ENCODE data around the gene TRMT44.

TRMT44 gene

DNA sequence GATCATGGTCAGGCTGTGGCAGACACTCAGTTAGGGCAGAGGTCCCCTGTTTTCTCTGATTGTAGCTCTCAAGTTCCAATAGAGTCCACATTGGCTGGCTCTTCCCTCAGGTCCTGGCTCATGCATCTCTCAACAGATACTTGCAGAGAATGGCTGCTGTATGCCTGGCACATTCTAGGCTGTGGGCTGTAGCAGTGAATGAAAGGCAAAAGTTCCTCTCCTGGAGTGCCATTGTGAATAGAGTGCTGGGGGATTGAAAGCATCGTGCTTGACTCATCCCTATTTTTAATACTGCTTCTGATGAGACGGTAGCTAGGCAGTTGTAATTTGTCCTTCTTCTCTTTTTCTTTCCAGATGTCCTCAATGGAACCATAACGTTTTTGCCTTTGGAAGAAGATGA, 5.5 kb downstream of the TRMT44 start:
- H3K9me3 ChIP-seq (ENCODE audit: control insufficient read depth, low read length) = no peaks in the 10 kb centered on the region
- no peak overlapping the region for H3K27ac ChIP-seq (ENCODE audit: insufficient read depth, low read length, poor library complexity, severe bottlenecking)
- H3K4me3 ChIP-seq (ENCODE audit: insufficient read depth, low read depth, low read length, poor library complexity, severe bottlenecking) = no peak overlapping the region
- H3K27me3 ChIP-seq (replicated peaks; ENCODE audit: control insufficient read depth, insufficient read depth, low read length, poor library complexity, severe bottlenecking) = no peaks in the 10 kb centered on the region
- H3K36me3 ChIP-seq (ENCODE audit: control insufficient read depth, insufficient read depth, low read length) = peaks cover 28% of the 10 kb centered on the region
- H3K4me1 ChIP-seq (ENCODE audit: control insufficient read depth, insufficient read depth, low read length, poor library complexity, severe bottlenecking) = peaks cover 17% of the 10 kb centered on the region
- DNase-seq = no peak

DNA sequence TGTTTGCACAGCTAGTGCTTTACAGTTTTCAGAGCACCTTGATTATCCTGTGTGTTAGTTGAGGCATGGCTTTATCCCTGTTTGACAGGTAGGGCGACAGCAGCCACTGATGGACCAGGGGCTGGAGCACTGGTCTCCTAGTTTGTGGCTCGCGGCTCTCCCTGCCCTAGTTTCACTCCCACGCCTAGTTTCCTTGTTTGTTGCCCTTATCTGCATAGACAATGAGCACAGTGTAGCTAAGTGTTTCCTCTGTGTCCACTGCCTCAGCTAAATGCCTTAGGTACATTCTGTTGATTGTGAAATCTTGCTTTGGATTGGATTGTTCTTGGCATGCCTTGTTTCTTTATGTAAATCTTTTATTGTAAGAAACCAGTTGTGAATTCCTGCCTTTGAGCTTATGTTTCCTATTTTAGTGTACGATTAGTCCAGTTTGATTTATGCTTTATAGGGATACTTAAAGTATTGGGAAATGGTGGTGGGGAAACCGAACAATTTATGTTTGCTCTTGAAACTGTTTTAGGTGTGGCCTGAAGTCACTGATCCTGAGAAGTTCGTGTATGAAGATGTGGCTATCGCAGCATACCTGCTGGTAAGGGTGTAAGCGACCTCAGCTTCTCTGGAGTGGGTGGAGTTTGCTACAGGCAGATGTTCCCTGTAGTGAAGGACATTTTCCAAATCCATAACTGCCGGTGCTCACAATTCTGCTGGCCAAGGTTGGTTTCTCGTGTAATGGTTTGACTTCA, 11.0 kb downstream of the TRMT44 start:
- H3K9me3 ChIP-seq (ENCODE audit: control insufficient read depth, low read length) = no peaks in the 10 kb centered on the region
- no peak for DNase-seq
- no peaks in the 10 kb centered on the region for H3K4me1 ChIP-seq (ENCODE audit: control insufficient read depth, insufficient read depth, low read length, poor library complexity, severe bottlenecking)
- no peaks in the 10 kb centered on the region for H3K27me3 ChIP-seq (replicated peaks; ENCODE audit: control insufficient read depth, insufficient read depth, low read length, poor library complexity, severe bottlenecking)
- no peak overlapping the region for H3K27ac ChIP-seq (ENCODE audit: insufficient read depth, low read length, poor library complexity, severe bottlenecking)
- no peak overlapping the region for H3K4me3 ChIP-seq (ENCODE audit: insufficient read depth, low read depth, low read length, poor library complexity, severe bottlenecking)
- peaks cover 72% of the 10 kb centered on the region for H3K36me3 ChIP-seq (ENCODE audit: control insufficient read depth, insufficient read depth, low read length)

DNA sequence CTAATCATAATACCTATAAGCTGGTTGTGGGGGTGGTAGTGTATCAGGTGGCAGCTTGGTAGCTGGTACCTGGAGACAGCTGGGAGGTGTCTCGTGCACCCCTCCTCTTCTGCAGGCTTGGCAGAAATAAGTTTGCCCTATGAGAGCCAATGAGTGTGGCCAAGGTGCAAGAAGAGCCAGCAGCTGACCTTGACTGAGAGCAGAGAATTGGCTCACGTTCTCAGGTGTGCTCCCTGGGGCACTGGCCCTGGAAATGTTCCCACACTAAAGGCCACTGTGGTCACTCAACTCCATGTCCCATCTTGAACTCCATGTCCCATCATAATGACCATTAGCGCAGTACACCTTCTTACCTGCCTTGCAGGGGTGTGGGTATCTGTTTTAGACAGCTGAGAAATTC, 13.4 kb downstream of the TRMT44 start:
- Histone ChIP-seq H3K4me1 (ENCODE audit: control insufficient read depth, insufficient read depth, low read length, poor library complexity, severe bottlenecking) (no peaks in the 10 kb centered on the region), H3K4me3 (ENCODE audit: insufficient read depth, low read depth, low read length, poor library complexity, severe bottlenecking) (no peak overlapping the region), H3K27ac (ENCODE audit: insufficient read depth, low read length, poor library complexity, severe bottlenecking) (no peak overlapping the region), H3K9me3 (ENCODE audit: control insufficient read depth, low read length) (no peaks in the 10 kb centered on the region), H3K27me3 (replicated peaks; ENCODE audit: control insufficient read depth, insufficient read depth, low read length, poor library complexity, severe bottlenecking) (no peaks in the 10 kb centered on the region), H3K36me3 (ENCODE audit: control insufficient read depth, insufficient read depth, low read length) (peaks cover 65% of the 10 kb centered on the region)
- DNase-seq = no peak

DNA sequence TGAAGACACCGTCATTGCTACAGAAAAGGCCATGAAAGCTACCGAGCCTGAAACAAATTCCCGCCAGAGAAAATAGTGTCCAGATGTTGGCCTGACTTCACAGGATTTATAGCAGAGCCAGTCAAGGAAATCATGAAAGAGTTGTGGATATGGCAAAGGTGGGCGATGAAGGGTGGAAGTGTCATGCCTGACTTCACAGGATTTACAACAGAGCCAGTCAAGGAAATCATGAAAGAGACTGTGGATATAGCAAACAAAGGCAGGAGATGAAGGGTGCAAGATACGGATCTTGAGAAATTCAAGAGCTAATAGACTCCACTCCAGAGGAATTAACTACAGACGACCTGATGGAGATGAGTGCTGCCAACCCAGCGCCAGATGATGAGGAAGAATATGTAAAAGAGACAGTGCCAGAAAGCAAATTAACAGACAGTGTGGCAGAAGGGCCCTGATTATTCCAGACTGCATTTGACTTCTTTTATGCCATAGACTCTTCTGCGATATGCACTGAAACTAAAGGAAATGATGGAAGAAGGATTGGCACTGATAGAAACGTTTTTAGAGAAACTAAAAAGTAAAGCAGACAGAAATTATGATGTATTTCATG, 17.2 kb downstream of the TRMT44 start:
- Histone ChIP-seq H3K9me3 (ENCODE audit: control insufficient read depth, low read length) (no peaks in the 10 kb centered on the region), H3K4me1 (ENCODE audit: control insufficient read depth, insufficient read depth, low read length, poor library complexity, severe bottlenecking) (no peaks in the 10 kb centered on the region), H3K4me3 (ENCODE audit: insufficient read depth, low read depth, low read length, poor library complexity, severe bottlenecking) (no peak overlapping the region), H3K27ac (ENCODE audit: insufficient read depth, low read length, poor library complexity, severe bottlenecking) (no peak overlapping the region), H3K36me3 (ENCODE audit: control insufficient read depth, insufficient read depth, low read length) (peaks cover 52% of the 10 kb centered on the region), H3K27me3 (replicated peaks; ENCODE audit: control insufficient read depth, insufficient read depth, low read length, poor library complexity, severe bottlenecking) (no peaks in the 10 kb centered on the region)
- no peak for DNase-seq

DNA sequence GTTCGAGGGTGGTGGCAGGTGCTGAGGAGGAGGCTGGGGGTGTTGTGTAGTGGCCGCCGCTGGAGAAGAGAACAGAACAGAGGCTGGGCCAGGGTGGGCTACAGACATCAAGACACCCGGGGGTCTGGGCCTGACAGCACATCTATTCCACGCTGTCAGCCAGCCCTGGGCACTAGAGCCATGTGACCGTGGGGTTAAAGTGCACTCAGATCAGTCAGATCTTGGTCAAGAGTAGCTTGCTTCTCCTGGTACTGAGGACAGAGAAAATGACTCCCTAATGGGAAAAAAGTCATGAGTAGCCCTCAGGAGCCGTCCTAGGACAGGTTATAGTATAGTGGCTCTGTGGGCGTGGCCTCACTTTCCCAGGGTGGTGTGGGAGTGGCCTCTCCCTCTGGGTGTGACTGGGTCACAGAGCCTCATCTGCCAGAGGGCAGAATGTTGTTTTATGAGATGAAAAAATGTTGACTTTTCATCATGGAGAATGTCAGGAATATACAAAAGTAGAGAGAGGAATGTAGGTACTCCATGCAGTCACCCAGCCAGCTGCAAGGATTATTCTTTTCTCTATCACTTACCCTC, 19.4 kb downstream of the TRMT44 start:
- Histone ChIP-seq H3K27me3 (replicated peaks; ENCODE audit: control insufficient read depth, insufficient read depth, low read length, poor library complexity, severe bottlenecking) (no peaks in the 10 kb centered on the region), H3K4me1 (ENCODE audit: control insufficient read depth, insufficient read depth, low read length, poor library complexity, severe bottlenecking) (no peaks in the 10 kb centered on the region), H3K27ac (ENCODE audit: insufficient read depth, low read length, poor library complexity, severe bottlenecking) (no peak overlapping the region), H3K4me3 (ENCODE audit: insufficient read depth, low read depth, low read length, poor library complexity, severe bottlenecking) (no peak overlapping the region), H3K36me3 (ENCODE audit: control insufficient read depth, insufficient read depth, low read length) (peaks cover 40% of the 10 kb centered on the region), H3K9me3 (ENCODE audit: control insufficient read depth, low read length) (no peaks in the 10 kb centered on the region)
- DNase-seq = no peak

DNA sequence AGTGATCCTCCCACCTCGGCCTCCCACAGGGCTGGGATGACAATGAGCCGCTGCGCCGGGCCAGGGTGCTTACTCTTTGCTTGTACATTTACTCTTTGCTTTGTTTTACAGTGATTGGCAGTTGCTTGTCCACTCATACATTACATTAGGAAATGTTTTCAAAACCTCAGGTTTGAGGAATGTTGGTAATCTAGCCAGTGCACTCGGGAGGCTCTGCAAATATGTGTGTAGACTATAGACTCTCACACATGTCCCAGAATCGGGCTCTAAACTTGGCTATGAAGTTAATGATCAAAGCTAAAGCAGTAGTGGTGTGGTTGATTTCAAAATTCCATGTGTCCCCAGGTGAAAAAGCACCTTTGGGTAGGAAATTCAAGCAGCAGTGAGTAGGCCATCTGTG, 20.5 kb downstream of the TRMT44 start:
- H3K36me3 ChIP-seq (ENCODE audit: control insufficient read depth, insufficient read depth, low read length) = peaks cover 45% of the 10 kb centered on the region
- no peak for DNase-seq
- H3K27ac ChIP-seq (ENCODE audit: insufficient read depth, low read length, poor library complexity, severe bottlenecking) = no peak overlapping the region
- H3K27me3 ChIP-seq (replicated peaks; ENCODE audit: control insufficient read depth, insufficient read depth, low read length, poor library complexity, severe bottlenecking) = no peaks in the 10 kb centered on the region
- no peaks in the 10 kb centered on the region for H3K4me1 ChIP-seq (ENCODE audit: control insufficient read depth, insufficient read depth, low read length, poor library complexity, severe bottlenecking)
- H3K4me3 ChIP-seq (ENCODE audit: insufficient read depth, low read depth, low read length, poor library complexity, severe bottlenecking) = no peak overlapping the region
- H3K9me3 ChIP-seq (ENCODE audit: control insufficient read depth, low read length) = no peaks in the 10 kb centered on the region

DNA sequence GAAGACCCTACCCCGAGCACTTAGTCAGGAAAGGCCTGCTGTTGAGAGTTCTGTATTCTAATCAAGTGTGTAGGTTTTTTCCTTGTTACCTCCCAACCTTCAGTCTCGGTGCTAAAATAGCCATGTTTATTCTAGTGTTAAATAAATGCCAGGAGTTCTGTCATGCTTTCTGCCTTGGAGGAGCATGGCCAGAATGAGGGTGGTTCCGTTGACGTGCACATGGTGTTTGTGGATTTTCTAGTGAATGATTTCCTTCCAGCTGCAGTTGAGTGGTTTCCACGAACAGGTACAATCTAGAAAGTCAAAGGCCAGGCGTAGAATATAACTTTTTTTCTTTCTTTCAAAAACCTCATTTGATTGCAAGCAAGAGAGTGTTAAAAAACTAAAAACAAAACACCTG, 21.0 kb downstream of the TRMT44 start:
- peaks cover 40% of the 10 kb centered on the region for H3K36me3 ChIP-seq (ENCODE audit: control insufficient read depth, insufficient read depth, low read length)
- DNase-seq = no peak
- no peak overlapping the region for H3K27ac ChIP-seq (ENCODE audit: insufficient read depth, low read length, poor library complexity, severe bottlenecking)
- no peak overlapping the region for H3K4me3 ChIP-seq (ENCODE audit: insufficient read depth, low read depth, low read length, poor library complexity, severe bottlenecking)
- H3K9me3 ChIP-seq (ENCODE audit: control insufficient read depth, low read length) = no peaks in the 10 kb centered on the region
- H3K4me1 ChIP-seq (ENCODE audit: control insufficient read depth, insufficient read depth, low read length, poor library complexity, severe bottlenecking) = no peaks in the 10 kb centered on the region
- H3K27me3 ChIP-seq (replicated peaks; ENCODE audit: control insufficient read depth, insufficient read depth, low read length, poor library complexity, severe bottlenecking) = no peaks in the 10 kb centered on the region

DNA sequence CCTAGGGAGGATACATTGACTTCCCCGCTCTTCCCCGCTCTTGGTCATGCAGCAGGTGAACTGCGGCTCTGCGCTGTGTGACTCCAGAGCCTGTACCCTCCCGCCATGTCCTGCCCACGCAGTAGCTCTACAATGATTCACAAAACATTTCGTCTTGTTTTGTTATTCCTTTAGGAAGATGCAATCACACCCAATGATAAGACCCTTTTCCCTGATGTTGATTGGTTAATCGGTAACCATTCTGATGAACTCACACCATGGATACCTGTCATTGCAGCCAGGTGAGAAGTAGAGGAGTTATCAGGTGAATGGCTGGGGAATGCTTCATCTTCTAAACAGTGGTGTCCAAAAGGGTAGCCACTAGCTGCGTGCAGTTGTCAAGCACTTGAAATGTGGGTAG, 23.2 kb downstream of the TRMT44 start:
- Histone ChIP-seq H3K4me3 (ENCODE audit: insufficient read depth, low read depth, low read length, poor library complexity, severe bottlenecking) (no peak overlapping the region), H3K27ac (ENCODE audit: insufficient read depth, low read length, poor library complexity, severe bottlenecking) (no peak overlapping the region), H3K4me1 (ENCODE audit: control insufficient read depth, insufficient read depth, low read length, poor library complexity, severe bottlenecking) (no peaks in the 10 kb centered on the region), H3K36me3 (ENCODE audit: control insufficient read depth, insufficient read depth, low read length) (peaks cover 38% of the 10 kb centered on the region), H3K9me3 (ENCODE audit: control insufficient read depth, low read length) (no peaks in the 10 kb centered on the region), H3K27me3 (replicated peaks; ENCODE audit: control insufficient read depth, insufficient read depth, low read length, poor library complexity, severe bottlenecking) (no peaks in the 10 kb centered on the region)
- no peak for DNase-seq

DNA sequence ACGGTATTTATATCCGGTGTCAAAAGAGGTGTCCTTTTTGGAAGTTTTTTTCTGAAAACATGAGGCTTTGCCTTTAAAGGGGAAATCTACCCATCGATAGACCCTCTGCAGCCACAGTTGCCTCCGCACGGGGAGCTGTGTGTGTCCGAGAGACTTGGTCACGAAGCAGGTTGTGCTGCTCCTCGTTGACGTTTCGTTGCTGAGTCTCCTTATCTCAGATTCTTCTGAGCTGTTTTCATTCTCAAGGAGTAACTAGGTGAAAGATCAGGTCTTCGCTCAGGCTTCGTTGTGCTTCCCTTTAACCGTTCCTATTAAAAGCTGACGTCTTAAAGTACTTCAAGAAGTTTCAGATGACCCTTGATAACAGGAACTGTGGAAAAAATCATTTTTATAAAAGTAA, 23.8 kb downstream of the TRMT44 start:
- Histone ChIP-seq H3K4me1 (ENCODE audit: control insufficient read depth, insufficient read depth, low read length, poor library complexity, severe bottlenecking) (no peaks in the 10 kb centered on the region), H3K27me3 (replicated peaks; ENCODE audit: control insufficient read depth, insufficient read depth, low read length, poor library complexity, severe bottlenecking) (no peaks in the 10 kb centered on the region), H3K4me3 (ENCODE audit: insufficient read depth, low read depth, low read length, poor library complexity, severe bottlenecking) (no peak overlapping the region), H3K9me3 (ENCODE audit: control insufficient read depth, low read length) (no peaks in the 10 kb centered on the region), H3K36me3 (ENCODE audit: control insufficient read depth, insufficient read depth, low read length) (peaks cover 43% of the 10 kb centered on the region), H3K27ac (ENCODE audit: insufficient read depth, low read length, poor library complexity, severe bottlenecking) (no peak overlapping the region)
- DNase-seq = no peak

Data from effector memory CD4-positive, alpha-beta T cell (primary cell).